Ishikawa (cell line): Measurements from ENCODE around the gene ELMO1.

Experiments used
- CEBPB ChIP-seq: IDR thresholded peaks from 2 replicates; pipeline ENCODE4 v1.6.1; 2012
- CREB1 ChIP-seq: IDR thresholded peaks from 2 replicates; pipeline ENCODE4 v1.6.1; 2012; ENCODE audit warnings: low read depth
- EGR1 ChIP-seq: IDR thresholded peaks from 2 replicates; pipeline ENCODE4 v1.6.1; 2012
- EP300 ChIP-seq: IDR thresholded peaks from 2 replicates; pipeline ENCODE4 v1.6.1; 2012; ENCODE audit warnings: borderline replicate concordance
- FOXM1 ChIP-seq: IDR thresholded peaks from 2 replicates; pipeline ENCODE4 v1.6.1; 2012; ENCODE audit warnings: low read depth, borderline replicate concordance
- MAX ChIP-seq: IDR thresholded peaks from 2 replicates; pipeline ENCODE4 v1.6.1; 2012
- NFIC ChIP-seq: IDR thresholded peaks from 2 replicates; pipeline ENCODE4 v1.6.1; 2012
- RAD21 ChIP-seq: IDR thresholded peaks from 2 replicates; pipeline ENCODE4 v1.6.1; 2012; ENCODE audit warnings: low read depth
- REST ChIP-seq: IDR thresholded peaks from 2 replicates; pipeline ENCODE4 v1.6.1; 2012; ENCODE audit warnings: low read depth, mild to moderate bottlenecking
- TAF1 ChIP-seq: IDR thresholded peaks from 2 replicates; pipeline ENCODE4 v1.6.1; 2012; ENCODE audit warnings: low read depth, mild to moderate bottlenecking
- TCF12 ChIP-seq: IDR thresholded peaks from 2 replicates; pipeline ENCODE4 v1.6.1; 2012; ENCODE audit warnings: low read depth
- TEAD4 ChIP-seq: IDR thresholded peaks from 2 replicates; pipeline ENCODE4 v1.6.1; 2012
- YY1 ChIP-seq: IDR thresholded peaks from 2 replicates; pipeline ENCODE4 v1.6.1; 2012; ENCODE audit warnings: low read depth
- ZBTB7A ChIP-seq: IDR thresholded peaks from 2 replicates; pipeline ENCODE4 v1.6.1; 2012; ENCODE audit warnings: low read depth
- TF ChIP-seq, protein P1 (sequence below): IDR thresholded peaks from 2 replicates; pipeline ENCODE4 v1.6.1; 2012

The ELMO1 gene

DNA sequence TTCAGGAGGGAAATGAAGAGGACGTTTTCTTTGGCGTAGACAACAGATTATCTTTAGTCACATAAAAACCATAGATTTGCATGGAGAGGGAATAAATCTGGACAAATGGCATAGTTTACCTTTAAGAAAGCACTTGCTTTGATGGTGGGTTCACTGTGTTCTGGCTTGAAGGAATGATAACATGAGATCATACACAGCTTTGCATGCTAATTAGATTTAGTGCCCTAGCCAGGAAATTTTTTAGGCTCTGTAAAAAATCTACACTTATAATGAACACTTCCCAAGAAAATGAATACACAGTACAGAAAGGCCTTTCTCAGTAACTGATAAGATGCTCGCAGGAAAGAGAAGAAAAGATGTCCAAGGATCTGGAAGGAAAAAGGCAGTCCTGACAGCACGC is 506.1 kb downstream of the ELMO1 start:
- TF ChIP-seq CEBPB (no peak), RAD21 (no peak), REST (no peak), FOXM1 (no peak), TAF1 (no peak), TEAD4 (no peak), EP300 (no peak)
- TF ChIP-seq, protein P1, sequence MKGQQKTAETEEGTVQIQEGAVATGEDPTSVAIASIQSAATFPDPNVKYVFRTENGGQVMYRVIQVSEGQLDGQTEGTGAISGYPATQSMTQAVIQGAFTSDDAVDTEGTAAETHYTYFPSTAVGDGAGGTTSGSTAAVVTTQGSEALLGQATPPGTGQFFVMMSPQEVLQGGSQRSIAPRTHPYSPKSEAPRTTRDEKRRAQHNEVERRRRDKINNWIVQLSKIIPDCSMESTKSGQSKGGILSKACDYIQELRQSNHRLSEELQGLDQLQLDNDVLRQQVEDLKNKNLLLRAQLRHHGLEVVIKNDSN = no peak

DNA sequence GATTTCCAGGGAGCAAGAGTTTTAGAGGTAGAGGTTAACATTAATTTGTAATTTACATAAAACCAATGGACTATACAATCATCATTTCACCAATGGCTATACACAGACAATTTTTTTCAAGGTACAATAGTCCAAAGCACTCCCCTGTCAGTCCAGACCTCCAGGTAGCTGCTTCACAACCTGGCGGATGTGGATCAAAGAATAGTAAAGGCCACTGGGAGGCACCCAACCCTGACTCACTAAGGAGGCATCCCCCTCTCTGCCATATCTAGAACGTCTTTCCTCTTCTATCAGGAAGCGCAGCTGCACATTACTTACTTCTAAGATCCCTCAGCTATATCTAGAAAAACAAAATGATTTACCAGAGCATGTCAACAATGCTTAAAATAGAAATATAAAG is 506.6 kb downstream of the ELMO1 start:
- no peak for TF ChIP-seq EP300
- TF ChIP-seq YY1 = no peak
- TF ChIP-seq FOXM1 = no peak
- no peak for TF ChIP-seq TEAD4
- no peak for TF ChIP-seq TCF12
- no peak for TF ChIP-seq ZBTB7A
- no peak for TF ChIP-seq NFIC
- no peak for TF ChIP-seq CEBPB
- TF ChIP-seq CREB1 = no peak
- TF ChIP-seq MAX = no peak
- TF ChIP-seq, protein P1 = no peak

- TF ChIP-seq ZBTB7A = no peak
- no peak for TF ChIP-seq RAD21
- no peak for TF ChIP-seq MAX
- no peak for TF ChIP-seq REST
- no peak for TF ChIP-seq YY1
- no peak for TF ChIP-seq CREB1
- TF ChIP-seq TAF1 = no peak
- TF ChIP-seq NFIC = no peak
- TF ChIP-seq FOXM1 = no peak
- TF ChIP-seq TCF12 = no peak
- TF ChIP-seq, protein P1 = no peak
- no peak for TF ChIP-seq CEBPB
- TF ChIP-seq EP300 = no peak
- TF ChIP-seq EGR1 = no peak
- TF ChIP-seq TEAD4 = no peak
These were observed 507.3 kb downstream of the ELMO1 start for GRCh38 chr7:36941359-36941758.

- no peak for TF ChIP-seq YY1
These were observed 508.8 kb downstream of the ELMO1 start for GRCh38 chr7:36939816-36940215.

DNA sequence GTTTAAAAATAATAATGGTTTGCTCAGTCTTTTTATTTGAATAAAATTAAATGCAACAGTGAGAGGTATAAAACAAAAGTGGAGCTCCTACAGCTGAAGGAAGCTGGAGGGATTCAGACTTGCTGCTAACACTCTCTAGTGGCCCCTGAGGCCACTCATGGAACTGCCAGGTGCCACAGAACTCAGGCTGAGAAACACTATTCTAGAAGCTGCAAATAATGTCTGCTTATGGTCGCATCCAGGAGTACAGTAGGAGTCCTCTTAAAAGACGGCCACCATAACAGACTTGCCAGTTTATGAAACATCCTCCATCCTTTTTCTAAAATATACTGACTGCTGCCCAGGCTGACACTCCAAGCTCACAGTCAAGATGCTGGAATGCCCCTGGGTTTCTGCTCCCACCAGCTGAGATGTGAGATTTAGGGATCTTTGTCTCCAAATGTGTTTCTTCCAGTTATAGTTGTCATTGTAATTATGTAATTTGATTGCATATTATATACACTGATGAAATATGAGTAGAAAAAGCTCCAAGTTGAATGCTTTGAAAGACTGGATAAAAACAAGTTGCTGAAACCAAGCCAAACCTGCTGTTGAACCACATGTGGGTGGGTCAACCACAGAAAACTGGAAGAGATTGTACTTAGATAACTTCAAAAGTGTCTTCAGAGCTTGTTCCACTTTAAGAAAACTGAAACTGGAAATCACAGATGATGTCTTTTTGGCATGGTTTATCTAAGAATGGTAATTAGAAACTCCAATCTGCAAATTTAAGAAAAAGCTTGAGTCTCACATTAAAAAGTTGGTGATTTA is 510.7 kb downstream of the ELMO1 start:
- TF ChIP-seq TEAD4 (no peak), CEBPB (no peak), NFIC (no peak), TAF1 (no peak), TCF12 (no peak)

DNA sequence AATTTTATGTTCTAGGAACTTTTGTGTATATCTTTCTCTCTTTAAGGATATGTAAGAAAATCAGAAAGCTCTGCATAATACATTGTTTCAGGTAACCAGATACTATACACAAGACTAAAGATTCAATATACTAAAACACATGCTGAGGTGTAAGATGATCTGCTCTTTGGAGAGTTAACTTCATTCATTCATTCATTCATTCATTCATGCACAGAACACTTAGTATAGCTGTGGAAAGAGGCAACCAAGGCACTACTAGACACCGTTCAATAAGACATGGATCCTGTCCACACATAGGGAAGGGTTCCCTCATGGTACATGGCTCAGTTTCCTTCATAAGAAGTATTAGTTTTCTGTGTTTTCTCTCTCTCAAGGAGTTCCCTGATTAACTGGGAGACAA is 516.8 kb downstream of the ELMO1 start:
- TF ChIP-seq EGR1 = no peak
- TF ChIP-seq YY1 = no peak
- no peak for TF ChIP-seq TEAD4
- TF ChIP-seq CEBPB = no peak
- TF ChIP-seq FOXM1 = no peak
- no peak for TF ChIP-seq EP300
- TF ChIP-seq ZBTB7A = no peak
- TF ChIP-seq TCF12 = no peak
- no peak for TF ChIP-seq RAD21
- no peak for TF ChIP-seq NFIC
- TF ChIP-seq CREB1 = no peak
- TF ChIP-seq, protein P1 = no peak
- TF ChIP-seq MAX = no peak
- no peak for TF ChIP-seq REST
- no peak for TF ChIP-seq TAF1
